Endodermal cell (in vitro differentiated cells): ENCODE measurements around the gene WNK1. TPM values are rescaled to one million over a fixed set of nuclear protein-coding genes. Genes with fewer than 3 reads are reported as not detected.
"Not testable (repeated sequence)": the region's sequence is repeated elsewhere in the genome, so short reads cannot be mapped to it uniquely, and the experiment has no call there.

Experiments
- DNase-seq: peaks from one replicate; pipeline ENCODE4 v3.0.0-alpha.2; 2017
- H3K27ac ChIP-seq: 2 replicates; pipeline ENCODE4 v1.5.1; 2013; ENCODE audit warnings: mild to moderate bottlenecking, low read depth, low read length, moderate library complexity
- H3K27me3 ChIP-seq: 2 replicates; pipeline ENCODE4 v1.6.1; 2013; ENCODE audit warnings: mild to moderate bottlenecking, low read length, moderate library complexity; ENCODE audit not compliant: insufficient read depth, control insufficient read depth, poor library complexity, severe bottlenecking
- H3K36me3 ChIP-seq: 2 replicates; pipeline ENCODE4 v1.7.0; 2013; ENCODE audit warnings: mild to moderate bottlenecking, low read length, moderate library complexity; ENCODE audit not compliant: control insufficient read depth, insufficient read depth
- H3K4me1 ChIP-seq: one replicate; pipeline ENCODE4 v1.7.0; 2013; ENCODE audit warnings: low read length; ENCODE audit not compliant: control insufficient read depth, insufficient read depth
- H3K4me3 ChIP-seq: 2 replicates; pipeline ENCODE4 v1.5.1; 2013; ENCODE audit warnings: mild to moderate bottlenecking, low read length, moderate library complexity
- H3K9ac ChIP-seq: 2 replicates; pipeline ENCODE4 v1.6.1; 2013; ENCODE audit warnings: mild to moderate bottlenecking, low read length, moderate library complexity; ENCODE audit not compliant: poor library complexity, severe bottlenecking; ENCODE audit errors: extremely low read depth
- H3K9me3 ChIP-seq: 2 replicates; pipeline ENCODE4 v1.6.1; 2013; ENCODE audit warnings: mild to moderate bottlenecking, low read length, moderate library complexity; ENCODE audit not compliant: control insufficient read depth
- H3K27ac Mint-ChIP-seq: 2 replicates; pipeline ENCODE4 v1.8.0; 2020; ENCODE audit warnings: mixed read lengths
- H3K27me3 Mint-ChIP-seq: 2 replicates; pipeline ENCODE4 v1.8.0; 2021; ENCODE audit warnings: mild to moderate bottlenecking, mixed read lengths; ENCODE audit not compliant: insufficient read depth
- H3K36me3 Mint-ChIP-seq: 2 replicates; pipeline ENCODE4 v1.8.0; 2020; ENCODE audit warnings: low read depth, mixed read lengths
- H3K4me1 Mint-ChIP-seq: 2 replicates; pipeline ENCODE4 v1.8.0; 2020; ENCODE audit warnings: mixed read lengths
- H3K4me3 Mint-ChIP-seq: 2 replicates; pipeline ENCODE4 v1.8.0; 2020; ENCODE audit warnings: mild to moderate bottlenecking, moderate library complexity, mixed read lengths
- H3K9me3 Mint-ChIP-seq: 2 replicates; pipeline ENCODE4 v1.8.0; 2020; ENCODE audit warnings: mild to moderate bottlenecking, mixed read lengths
- WGBS, 2 experiments: methylation state at CpG; one replicate each; pipeline versions ENCODE4 v1.1.5 to v1.1.7; 2013; ENCODE audit warnings: missing lambda C conversion rate in 2 of 2, mixed read lengths in 1 of 2; ENCODE audit not compliant: insufficient coverage in 1 of 2, insufficient read length in 1 of 2; 5-methylcytosine and 5-hydroxymethylcytosine counted together
- total RNA-seq, 2 donors: library from RNA; stranded (reverse); fragmentation: NEBNext Ultra II Directional in 1 of 2; extraction: Animal tissue kit (Norgen Biotek cat#: 25700) in 1 of 2; gene quantifications; 2 replicates in 1 of 2; 3 replicates in 1 of 2; pipeline ENCODE4 v1.2.1, GENCODE V29; 2021
- TF ChIP-seq, protein P1 (sequence below): fragments of 200-600 bp; sonication (generic); conservative IDR thresholded peaks from 2 replicates; pipeline ENCODE4 v1.5.0; 2021; ENCODE audit warnings: antibody characterized with exemption, mild to moderate bottlenecking

Gene WNK1
- total RNA-seq, 2 donors from 2014 or later: 199 to 412 TPM

DNA sequence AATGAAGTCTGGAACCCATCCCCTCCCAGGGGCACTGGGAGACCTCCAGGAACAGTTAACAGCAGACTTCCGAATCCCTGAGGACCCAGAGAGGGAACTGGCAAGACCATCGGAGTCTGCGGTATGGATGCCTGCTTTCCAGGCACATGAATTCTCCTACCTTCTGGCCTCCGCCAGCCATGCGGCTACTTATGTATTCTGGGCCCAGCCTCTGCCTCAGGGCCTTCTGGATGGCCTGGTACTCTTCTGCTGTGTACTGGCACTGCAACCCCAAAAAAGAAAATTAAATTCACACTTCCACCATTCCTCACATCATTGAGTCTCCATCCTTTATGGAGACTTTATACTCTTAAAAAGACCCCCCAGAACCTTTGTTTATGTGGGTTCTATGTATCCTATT is 178.7 kb downstream of the WNK1 start:
- no peaks in the 10 kb centered on the region for H3K9me3 Mint-ChIP-seq
- Histone ChIP-seq H3K4me3 (no peak overlapping the region), H3K27ac (no peak overlapping the region), H3K27me3 (no peaks in the 10 kb centered on the region), H3K9me3 (no peaks in the 10 kb centered on the region), H3K4me1 (no peaks in the 10 kb centered on the region), H3K9ac (no peak overlapping the region), H3K36me3 (peaks cover 52% of the 10 kb centered on the region)
- TF ChIP-seq, protein P1, sequence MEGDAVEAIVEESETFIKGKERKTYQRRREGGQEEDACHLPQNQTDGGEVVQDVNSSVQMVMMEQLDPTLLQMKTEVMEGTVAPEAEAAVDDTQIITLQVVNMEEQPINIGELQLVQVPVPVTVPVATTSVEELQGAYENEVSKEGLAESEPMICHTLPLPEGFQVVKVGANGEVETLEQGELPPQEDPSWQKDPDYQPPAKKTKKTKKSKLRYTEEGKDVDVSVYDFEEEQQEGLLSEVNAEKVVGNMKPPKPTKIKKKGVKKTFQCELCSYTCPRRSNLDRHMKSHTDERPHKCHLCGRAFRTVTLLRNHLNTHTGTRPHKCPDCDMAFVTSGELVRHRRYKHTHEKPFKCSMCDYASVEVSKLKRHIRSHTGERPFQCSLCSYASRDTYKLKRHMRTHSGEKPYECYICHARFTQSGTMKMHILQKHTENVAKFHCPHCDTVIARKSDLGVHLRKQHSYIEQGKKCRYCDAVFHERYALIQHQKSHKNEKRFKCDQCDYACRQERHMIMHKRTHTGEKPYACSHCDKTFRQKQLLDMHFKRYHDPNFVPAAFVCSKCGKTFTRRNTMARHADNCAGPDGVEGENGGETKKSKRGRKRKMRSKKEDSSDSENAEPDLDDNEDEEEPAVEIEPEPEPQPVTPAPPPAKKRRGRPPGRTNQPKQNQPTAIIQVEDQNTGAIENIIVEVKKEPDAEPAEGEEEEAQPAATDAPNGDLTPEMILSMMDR: no peak
- H3K36me3 Mint-ChIP-seq: peaks cover 65% of the 10 kb centered on the region
- WGBS, 2 experiments: 95 to 100% methylated on average over 4 to 5 of the region's 5 CpGs
- H3K27ac Mint-ChIP-seq: no peak overlapping the region
- no peak for DNase-seq
- H3K4me1 Mint-ChIP-seq: no peaks in the 10 kb centered on the region
- H3K4me3 Mint-ChIP-seq: no peak overlapping the region
- H3K27me3 Mint-ChIP-seq: no peaks in the 10 kb centered on the region

DNA sequence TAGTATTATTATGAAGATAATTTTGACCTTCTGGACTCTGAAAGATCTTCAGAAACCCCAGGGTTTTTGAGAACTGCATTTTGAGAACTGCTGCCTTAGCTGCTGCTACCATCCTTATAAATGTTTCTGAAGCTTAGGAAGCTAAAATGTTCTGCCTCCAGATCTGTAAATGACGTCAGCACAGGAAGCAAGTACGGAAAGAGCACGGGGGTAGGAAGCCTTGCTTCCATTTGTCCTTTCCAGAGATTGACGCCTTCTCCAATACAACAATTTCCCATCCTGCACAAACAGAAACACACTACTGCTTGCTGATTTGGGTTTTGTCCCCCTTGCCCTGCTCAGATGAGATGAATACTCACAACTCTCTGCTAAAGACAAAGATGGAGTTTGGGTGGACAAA is 179.2 kb downstream of the WNK1 start:
- H3K4me3 Mint-ChIP-seq: no peak overlapping the region
- H3K9me3 Mint-ChIP-seq: no peaks in the 10 kb centered on the region
- WGBS, 2 experiments: 90 to 98% methylated on average over 4 of the region's 4 CpGs
- Histone ChIP-seq H3K36me3 (peaks cover 50% of the 10 kb centered on the region), H3K4me1 (no peaks in the 10 kb centered on the region), H3K9ac (no peak overlapping the region), H3K27me3 (no peaks in the 10 kb centered on the region), H3K4me3 (no peak overlapping the region), H3K9me3 (no peaks in the 10 kb centered on the region), H3K27ac (no peak overlapping the region)
- peaks cover 63% of the 10 kb centered on the region for H3K36me3 Mint-ChIP-seq
- no peaks in the 10 kb centered on the region for H3K27me3 Mint-ChIP-seq
- DNase-seq: no peak
- H3K27ac Mint-ChIP-seq: no peak overlapping the region
- no peaks in the 10 kb centered on the region for H3K4me1 Mint-ChIP-seq
- TF ChIP-seq, protein P1: no peak

DNA sequence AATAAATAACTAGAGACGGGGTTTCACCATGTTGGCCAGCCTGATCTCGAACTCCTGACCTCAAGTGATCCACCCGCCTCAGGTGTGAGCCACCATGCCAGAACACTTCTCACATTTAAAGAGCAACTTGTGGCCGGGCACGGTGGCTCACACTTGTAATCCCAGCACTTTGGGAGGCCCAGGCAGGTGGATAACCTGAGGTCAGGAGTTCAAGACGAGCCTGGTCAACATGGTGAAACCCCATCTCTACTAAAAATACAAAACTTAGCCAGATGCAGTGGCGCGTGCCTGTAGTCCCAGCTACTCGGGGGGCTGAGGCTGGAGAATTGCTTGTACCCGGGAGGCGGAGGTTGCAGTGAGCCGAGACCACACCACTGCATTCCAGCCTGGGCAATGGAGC is 183.5 kb downstream of the WNK1 start:
- not testable (repeated sequence) for H3K4me1 Mint-ChIP-seq, DNase-seq, H3K27me3 Mint-ChIP-seq, H3K4me1 ChIP-seq, H3K27ac Mint-ChIP-seq, H3K9ac ChIP-seq, H3K27ac ChIP-seq, H3K4me3 Mint-ChIP-seq, H3K9me3 ChIP-seq, H3K9me3 Mint-ChIP-seq, H3K4me3 ChIP-seq, H3K27me3 ChIP-seq
- H3K36me3 Mint-ChIP-seq: peaks cover 60% of the 10 kb centered on the region
- 94 to 95% methylated on average over 8 to 12 of the region's 12 CpGs for WGBS, 2 experiments
- H3K36me3 ChIP-seq: peaks cover 42% of the 10 kb centered on the region
